ENCODE results near the gene ME1.

DNA sequence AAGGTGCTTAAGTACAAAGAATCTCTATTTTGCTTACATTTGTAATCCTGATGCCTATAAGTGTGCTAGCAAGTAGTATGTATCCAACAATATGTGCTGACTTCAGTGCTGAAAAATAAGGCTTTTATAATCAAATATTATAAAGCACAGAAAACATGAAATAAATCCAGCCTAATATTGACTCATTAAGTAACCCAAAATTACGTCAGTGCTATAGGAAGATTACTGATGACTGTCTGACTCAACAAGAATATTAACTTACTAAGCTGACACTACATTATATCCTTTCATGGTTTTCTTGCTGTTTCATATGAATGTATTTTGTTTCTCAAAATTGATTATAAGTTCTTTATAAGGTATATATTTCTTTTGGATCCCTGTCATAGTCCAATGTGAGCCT is 76.1 kb downstream of the ME1 start:
- TF ChIP-seq MAX (IDR thresholded peaks at IDR 0.05) (no peak), EP300 (IDR thresholded peaks at IDR 0.05; ENCODE audit: borderline replicate concordance) (no peak), CREB1 (IDR thresholded peaks at IDR 0.05; ENCODE audit: low read depth) (no peak), TAF1 (IDR thresholded peaks at IDR 0.05; ENCODE audit: low read depth) (no peak), RAD21 (IDR thresholded peaks at IDR 0.05; ENCODE audit: low read depth) (no peak), YY1 (IDR thresholded peaks at IDR 0.05; ENCODE audit: low read depth) (no peak), CEBPB (IDR thresholded peaks at IDR 0.05) (no peak), EGR1 (IDR thresholded peaks at IDR 0.05) (no peak), FOXM1 (IDR thresholded peaks at IDR 0.05; ENCODE audit: borderline replicate concordance, low read depth) (no peak), TEAD4 (IDR thresholded peaks at IDR 0.05) (no peak), NFIC (IDR thresholded peaks at IDR 0.05) (no peak), ZBTB7A (IDR thresholded peaks at IDR 0.05; ENCODE audit: low read depth) (no peak), USF1 (IDR thresholded peaks at IDR 0.05) (no peak)
- TF ChIP-seq, protein P1, sequence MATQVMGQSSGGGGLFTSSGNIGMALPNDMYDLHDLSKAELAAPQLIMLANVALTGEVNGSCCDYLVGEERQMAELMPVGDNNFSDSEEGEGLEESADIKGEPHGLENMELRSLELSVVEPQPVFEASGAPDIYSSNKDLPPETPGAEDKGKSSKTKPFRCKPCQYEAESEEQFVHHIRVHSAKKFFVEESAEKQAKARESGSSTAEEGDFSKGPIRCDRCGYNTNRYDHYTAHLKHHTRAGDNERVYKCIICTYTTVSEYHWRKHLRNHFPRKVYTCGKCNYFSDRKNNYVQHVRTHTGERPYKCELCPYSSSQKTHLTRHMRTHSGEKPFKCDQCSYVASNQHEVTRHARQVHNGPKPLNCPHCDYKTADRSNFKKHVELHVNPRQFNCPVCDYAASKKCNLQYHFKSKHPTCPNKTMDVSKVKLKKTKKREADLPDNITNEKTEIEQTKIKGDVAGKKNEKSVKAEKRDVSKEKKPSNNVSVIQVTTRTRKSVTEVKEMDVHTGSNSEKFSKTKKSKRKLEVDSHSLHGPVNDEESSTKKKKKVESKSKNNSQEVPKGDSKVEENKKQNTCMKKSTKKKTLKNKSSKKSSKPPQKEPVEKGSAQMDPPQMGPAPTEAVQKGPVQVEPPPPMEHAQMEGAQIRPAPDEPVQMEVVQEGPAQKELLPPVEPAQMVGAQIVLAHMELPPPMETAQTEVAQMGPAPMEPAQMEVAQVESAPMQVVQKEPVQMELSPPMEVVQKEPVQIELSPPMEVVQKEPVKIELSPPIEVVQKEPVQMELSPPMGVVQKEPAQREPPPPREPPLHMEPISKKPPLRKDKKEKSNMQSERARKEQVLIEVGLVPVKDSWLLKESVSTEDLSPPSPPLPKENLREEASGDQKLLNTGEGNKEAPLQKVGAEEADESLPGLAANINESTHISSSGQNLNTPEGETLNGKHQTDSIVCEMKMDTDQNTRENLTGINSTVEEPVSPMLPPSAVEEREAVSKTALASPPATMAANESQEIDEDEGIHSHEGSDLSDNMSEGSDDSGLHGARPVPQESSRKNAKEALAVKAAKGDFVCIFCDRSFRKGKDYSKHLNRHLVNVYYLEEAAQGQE (IDR thresholded peaks at IDR 0.05; ENCODE audit: low read depth) = no peak
